Mesenchymal stem cell (in vitro differentiated cells and primary cell): ENCODE measurements around the gene DNAJC13.
"Not testable (repeated sequence)": the region's sequence is repeated elsewhere in the genome, so short reads cannot be mapped to it uniquely, and the experiment has no call there.

Experiments used
- DNase-seq: peaks from one replicate; pipeline ENCODE4 v3.0.0-alpha.2; 2013
- H2AFZ ChIP-seq: one replicate; pipeline ENCODE4 v1.6.1; 2013; ENCODE audit warnings: low read depth, mild to moderate bottlenecking, control low read depth, inconsistent platforms, low read length, moderate library complexity
- H2AK5ac ChIP-seq: 2 replicates; pipeline ENCODE4 v1.6.1; 2013; ENCODE audit warnings: low read length, moderate library complexity, mild to moderate bottlenecking, inconsistent platforms; ENCODE audit not compliant: severe bottlenecking
- H2BK120ac ChIP-seq: one replicate; pipeline ENCODE4 v1.6.1; 2013; ENCODE audit warnings: low read depth, mild to moderate bottlenecking, inconsistent platforms, low read length, moderate library complexity
- H2BK12ac ChIP-seq, 2 experiments: one replicate each; pipeline ENCODE4 v1.6.1; 2013; ENCODE audit warnings: inconsistent platforms in 2 of 2, low read length in 2 of 2, mild to moderate bottlenecking in 2 of 2, moderate library complexity in 2 of 2, control low read depth in 1 of 2
- H2BK15ac ChIP-seq: one replicate; pipeline ENCODE4 v1.6.1; 2013; ENCODE audit warnings: mild to moderate bottlenecking, low read depth, inconsistent platforms; ENCODE audit not compliant: poor library complexity, severe bottlenecking
- H2BK5ac ChIP-seq: 2 replicates; pipeline ENCODE4 v1.6.1; 2013; ENCODE audit warnings: low read depth, mild to moderate bottlenecking, low read length, control low read depth, inconsistent platforms; ENCODE audit not compliant: poor library complexity, severe bottlenecking
- H3K14ac ChIP-seq, 2 experiments: one replicate each; pipeline ENCODE4 v1.6.1; 2013; ENCODE audit warnings: inconsistent platforms in 2 of 2, low read length in 2 of 2, control low read depth in 1 of 2, mild to moderate bottlenecking in 1 of 2, moderate library complexity in 1 of 2
- H3K18ac ChIP-seq, 2 experiments: one replicate each; pipeline ENCODE4 v1.6.1; 2013; ENCODE audit warnings: inconsistent platforms in 2 of 2, low read length in 2 of 2, control low read depth in 1 of 2, low read depth in 1 of 2, mild to moderate bottlenecking in 1 of 2
- H3K23ac ChIP-seq, 2 experiments: one replicate each; pipeline ENCODE4 v1.6.1; 2013; ENCODE audit warnings: inconsistent platforms in 2 of 2, low read length in 2 of 2, mild to moderate bottlenecking in 2 of 2, moderate library complexity in 2 of 2, control low read depth in 1 of 2
- H3K27ac ChIP-seq: 2 replicates; pipeline ENCODE4 v1.5.1; 2013; ENCODE audit warnings: mild to moderate bottlenecking, moderate library complexity, low read length, control low read depth, inconsistent platforms; ENCODE audit not compliant: poor library complexity, severe bottlenecking
- H3K27me3 ChIP-seq, 2 experiments: 2 replicates each; pipeline versions ENCODE4 v1.6.1 to v1.7.0; 2013; ENCODE audit warnings: low read length in 2 of 2, mild to moderate bottlenecking in 2 of 2, moderate library complexity in 2 of 2, control low read depth in 1 of 2, inconsistent platforms in 1 of 2; ENCODE audit not compliant: control insufficient read depth in 1 of 2, insufficient read depth in 1 of 2
- H3K36me3 ChIP-seq, 2 experiments: 2 replicates each; pipeline versions ENCODE4 v1.6.1 to v1.7.0; 2013; ENCODE audit warnings: low read length in 2 of 2, control low read depth in 1 of 2, inconsistent platforms in 1 of 2, low read depth in 1 of 2, mild to moderate bottlenecking in 1 of 2; ENCODE audit not compliant: insufficient read depth in 2 of 2, control insufficient read depth in 1 of 2
- H3K4ac ChIP-seq, 2 experiments: one replicate each; pipeline ENCODE4 v1.6.1; 2013; ENCODE audit warnings: inconsistent platforms in 2 of 2, low read length in 2 of 2, mild to moderate bottlenecking in 2 of 2, moderate library complexity in 2 of 2, control low read depth in 1 of 2, low read depth in 1 of 2
- H3K4me1 ChIP-seq: 2 replicates; pipeline ENCODE4 v1.6.1; 2013; ENCODE audit warnings: low read depth, low read length, control low read depth; ENCODE audit not compliant: control insufficient read depth, insufficient read depth
- H3K4me2 ChIP-seq: 2 replicates; pipeline ENCODE4 v1.6.1; 2013; ENCODE audit warnings: low read length, mild to moderate bottlenecking, inconsistent platforms; ENCODE audit not compliant: poor library complexity, severe bottlenecking
- H3K4me3 ChIP-seq, 2 experiments: 2 replicates each; pipeline versions ENCODE4 v1.5.1 to v1.7.0; 2013; ENCODE audit warnings: low read length in 2 of 2, mild to moderate bottlenecking in 2 of 2, control low read depth in 1 of 2, low read depth in 1 of 2; ENCODE audit not compliant: insufficient read depth in 1 of 2
- H3K79me1 ChIP-seq: replicated peaks from 2 replicates; pipeline ENCODE4 v1.6.1; 2013; ENCODE audit warnings: mild to moderate bottlenecking, control low read depth, low read length, inconsistent platforms; ENCODE audit not compliant: poor library complexity, severe bottlenecking
- H3K9ac ChIP-seq: 2 replicates; pipeline ENCODE4 v1.7.0; 2013; ENCODE audit warnings: mild to moderate bottlenecking, low read length, moderate library complexity
- H3K9me3 ChIP-seq: 2 replicates; pipeline ENCODE4 v1.7.0; 2013; ENCODE audit warnings: mild to moderate bottlenecking, low read length; ENCODE audit not compliant: control insufficient read depth
- H4K8ac ChIP-seq: one replicate; pipeline ENCODE4 v1.6.1; 2013; ENCODE audit warnings: inconsistent platforms, mild to moderate bottlenecking, low read length, moderate library complexity
- H4K91ac ChIP-seq: one replicate; pipeline ENCODE4 v1.6.1; 2013; ENCODE audit warnings: mild to moderate bottlenecking, low read length, inconsistent platforms
- WGBS: methylation state at CpG from one replicate; pipeline ENCODE4 v1.1.7; 2013; ENCODE audit warnings: mixed read lengths; 5-methylcytosine and 5-hydroxymethylcytosine counted together

Gene DNAJC13

DNA sequence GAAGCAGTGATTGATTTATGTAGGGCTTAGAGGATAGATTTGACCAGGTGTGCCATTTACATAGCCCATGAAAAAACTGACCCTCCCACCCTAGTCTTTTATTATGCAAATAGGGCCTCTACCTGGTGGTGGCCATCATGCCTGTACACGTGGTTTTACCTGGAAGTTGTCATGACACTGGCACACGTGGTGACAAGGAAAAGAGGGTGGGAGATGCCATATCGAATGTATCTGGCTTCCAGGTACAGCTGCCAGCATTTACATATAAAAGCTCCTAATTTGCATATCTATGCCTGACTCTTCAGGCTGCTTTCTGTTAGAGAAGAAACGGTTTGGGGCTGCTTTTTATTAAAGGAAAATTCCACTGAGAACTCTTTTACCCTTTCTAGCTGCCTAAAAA lies 35.0 kb upstream of the DNAJC13 start:
- no peak for DNase-seq
- WGBS = 21% methylated on average over 3 of the region's 4 CpGs
- no peak overlapping the region for H3K14ac ChIP-seq
- no peak overlapping the region for H2AFZ ChIP-seq
- H4K8ac ChIP-seq = no peak overlapping the region
- no peak overlapping the region for H3K9ac ChIP-seq
- no peaks in the 10 kb centered on the region for H3K79me1 ChIP-seq
- no peak overlapping the region for H3K18ac ChIP-seq
- no peak overlapping the region for H2AK5ac ChIP-seq
- H3K4me3 ChIP-seq = no peak overlapping the region
- no peak overlapping the region for H3K4me2 ChIP-seq
- no peaks in the 10 kb centered on the region for H3K4me1 ChIP-seq
- no peak overlapping the region for H3K23ac ChIP-seq
- H4K91ac ChIP-seq = no peak overlapping the region
- H2BK5ac ChIP-seq = no peak overlapping the region
- no peak overlapping the region for H3K4ac ChIP-seq
- no peaks in the 10 kb centered on the region for H3K9me3 ChIP-seq
- peaks cover 11 to 18% of the 10 kb centered on the region in 2 experiments for H3K27me3 ChIP-seq
- H3K36me3 ChIP-seq = no peaks in the 10 kb centered on the region
- H2BK15ac ChIP-seq = no peak overlapping the region
- H2BK120ac ChIP-seq = no peak overlapping the region
- H2BK12ac ChIP-seq = no peak overlapping the region
- no peak overlapping the region for H3K27ac ChIP-seq

DNA sequence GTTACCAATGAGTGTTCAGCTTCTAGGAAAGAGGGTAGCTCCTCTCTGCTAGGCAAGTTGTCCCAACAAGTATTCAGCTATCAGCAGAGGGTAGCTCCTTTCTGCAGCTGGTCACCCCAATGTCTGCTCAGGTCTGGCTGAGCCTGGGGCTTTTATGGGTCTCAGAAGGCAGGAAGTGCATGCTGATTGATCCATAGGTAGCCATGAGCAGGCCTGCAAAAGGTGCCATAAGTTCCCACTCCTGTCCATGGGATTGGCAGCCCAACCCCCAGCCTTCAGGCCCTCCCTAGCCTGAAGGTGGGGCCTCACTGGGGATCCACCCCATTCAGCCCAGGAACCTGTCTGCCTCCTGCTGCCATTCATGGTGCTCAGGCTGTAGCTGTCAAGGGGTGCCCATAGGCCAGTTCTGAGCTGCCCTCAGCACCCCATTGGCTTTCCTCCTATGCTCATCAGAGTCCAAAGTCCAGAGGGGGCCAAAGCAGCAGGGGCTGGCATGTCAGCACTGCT lies 34.6 kb upstream of the DNAJC13 start:
- Histone ChIP-seq H3K9ac (no peak overlapping the region), H4K91ac (no peak overlapping the region), H3K4me1 (no peaks in the 10 kb centered on the region), H3K36me3 (no peaks in the 10 kb centered on the region), H2AFZ (no peak overlapping the region), H2BK12ac (no peak overlapping the region), H2BK5ac (no peak overlapping the region), H2BK120ac (no peak overlapping the region), H4K8ac (no peak overlapping the region), H2AK5ac (no peak overlapping the region), H2BK15ac (no peak overlapping the region), H3K27ac (no peak overlapping the region), H3K79me1 (no peaks in the 10 kb centered on the region), H3K4me2 (no peak overlapping the region), H3K27me3 (peaks cover 9 to 18% of the 10 kb centered on the region in 2 experiments), H3K23ac (no peak overlapping the region), H3K4ac (no peak overlapping the region), H3K4me3 (no peak overlapping the region), H3K14ac (no peak overlapping the region), H3K9me3 (no peaks in the 10 kb centered on the region), H3K18ac (no peak overlapping the region)
- DNase-seq = no peak

DNA sequence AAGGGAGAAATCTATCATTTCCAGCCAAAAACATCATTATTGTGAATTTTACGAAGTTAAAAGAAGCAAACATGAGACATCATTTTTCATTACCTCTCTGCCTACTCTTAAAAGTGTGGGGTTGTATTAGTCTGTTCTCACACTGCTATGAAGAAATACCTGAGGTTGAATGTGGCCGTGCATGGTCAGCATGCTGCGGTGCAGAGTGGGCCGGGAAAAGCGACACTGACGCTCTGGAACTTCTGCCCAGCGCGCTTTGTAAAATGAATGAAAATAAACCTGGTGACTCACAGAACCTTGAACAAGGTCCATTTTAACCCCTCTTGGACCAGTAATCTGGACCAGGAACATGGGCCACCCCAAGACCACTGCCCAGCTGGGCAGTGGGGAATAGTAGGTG lies 31.0 kb upstream of the DNAJC13 start:
- Histone ChIP-seq H3K79me1 (no peaks in the 10 kb centered on the region), H3K4me3 (no peak overlapping the region), H3K23ac (no peak overlapping the region), H3K4me1 (no peaks in the 10 kb centered on the region), H3K9ac (no peak overlapping the region), H3K27me3 (peaks cover 4% of the 10 kb centered on the region in 2 experiments), H2AK5ac (no peak overlapping the region), H4K91ac (no peak overlapping the region), H2BK12ac (no peak overlapping the region), H3K14ac (no peak overlapping the region), H3K9me3 (no peaks in the 10 kb centered on the region), H3K36me3 (no peaks in the 10 kb centered on the region), H3K27ac (no peak overlapping the region), H4K8ac (no peak overlapping the region), H3K4ac (no peak overlapping the region), H2BK15ac (no peak overlapping the region), H3K18ac (no peak overlapping the region), H3K4me2 (no peak overlapping the region), H2BK120ac (no peak overlapping the region), H2AFZ (no peak overlapping the region), H2BK5ac (no peak overlapping the region)
- DNase-seq = no peak
- 91% methylated on average over 5 of the region's 8 CpGs for WGBS

GRCh38 chr3:132392675-132393074 lies 24.6 kb upstream of the DNAJC13 start:
- not testable (repeated sequence) for H3K23ac ChIP-seq, H3K27me3 ChIP-seq, H3K4me2 ChIP-seq, H3K4ac ChIP-seq, H2BK120ac ChIP-seq, H3K79me1 ChIP-seq, H3K4me3 ChIP-seq, H3K14ac ChIP-seq, H4K91ac ChIP-seq, H3K9ac ChIP-seq, H2BK5ac ChIP-seq, H2BK12ac ChIP-seq, H2BK15ac ChIP-seq, H3K4me1 ChIP-seq, H3K18ac ChIP-seq, H4K8ac ChIP-seq, H3K27ac ChIP-seq, H3K36me3 ChIP-seq, H3K9me3 ChIP-seq, H2AFZ ChIP-seq, H2AK5ac ChIP-seq, DNase-seq
- WGBS = no CpG with 5 or more reads among the region's 1 CpG
